GM12875 (cell line): Measurements from ENCODE around the gene TVP23A.
"Not testable (repeated sequence)": the region's sequence is repeated elsewhere in the genome, so short reads cannot be mapped to it uniquely, and the experiment has no call there.

Experiments
- H3K4me3 ChIP-seq: one replicate; pipeline ENCODE4 v1.5.1; 2011; ENCODE audit warnings: low read depth, low read length, control low read depth
- CTCF ChIP-seq: IDR thresholded peaks from 2 replicates; pipeline ENCODE4 v1.5.1; 2011; ENCODE audit warnings: low read depth, mild to moderate bottlenecking, control low read depth, inconsistent platforms, low read length, moderate library complexity, borderline replicate concordance; ENCODE audit not compliant: insufficient read depth

TVP23A gene

DNA sequence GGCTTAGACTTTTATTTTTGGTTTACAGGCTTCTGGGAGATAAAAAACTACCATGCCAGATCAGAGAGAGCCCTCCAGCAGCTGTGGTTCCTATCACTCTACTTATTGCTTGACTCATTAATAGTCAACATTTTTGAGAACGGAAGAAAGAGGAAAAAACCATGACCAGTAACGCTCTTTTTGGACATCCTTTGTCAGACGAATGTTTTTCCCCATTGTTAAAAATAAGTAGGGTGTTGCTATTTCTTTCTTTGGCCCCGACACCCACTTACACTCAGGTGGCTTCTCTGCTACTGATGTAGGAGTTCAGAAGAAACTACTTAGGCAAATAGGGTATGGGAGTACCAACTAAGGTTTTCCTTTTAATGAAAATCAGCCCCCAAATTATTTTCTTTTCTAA is 27.5 kb downstream of the TVP23A start:
- no peak for TF ChIP-seq CTCF
- H3K4me3 ChIP-seq = no peak overlapping the region

- H3K4me3 ChIP-seq = not testable (repeated sequence)
Observed at GRCh38 chr16:10788630-10789029, 30.0 kb downstream of the TVP23A start.

DNA sequence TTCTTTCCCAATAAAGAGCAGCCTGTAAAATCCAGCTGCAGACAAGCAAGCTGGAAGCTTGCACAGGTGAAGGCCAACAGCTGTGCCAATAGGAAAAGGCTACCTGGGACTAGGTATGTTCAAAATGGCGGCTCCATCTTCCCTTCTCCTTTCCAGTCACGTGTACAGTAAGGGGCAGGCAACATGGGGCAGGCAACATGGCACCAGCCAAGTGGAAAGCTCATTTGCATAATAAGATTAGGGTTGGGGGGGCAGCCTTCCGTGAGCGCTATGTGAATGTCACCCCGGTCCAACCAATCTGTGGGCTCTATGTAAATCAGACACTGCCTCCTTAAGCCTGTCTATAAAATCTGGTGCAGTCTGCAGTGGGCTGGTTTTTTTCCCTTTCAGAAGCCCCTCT is 31.3 kb downstream of the TVP23A start:
- H3K4me3 ChIP-seq = no peak overlapping the region
- no peak for TF ChIP-seq CTCF

GRCh38 chr16:10782628-10783027 is 36.0 kb downstream of the TVP23A start:
- TF ChIP-seq CTCF = no peak
- H3K4me3 ChIP-seq = no peak overlapping the region

DNA sequence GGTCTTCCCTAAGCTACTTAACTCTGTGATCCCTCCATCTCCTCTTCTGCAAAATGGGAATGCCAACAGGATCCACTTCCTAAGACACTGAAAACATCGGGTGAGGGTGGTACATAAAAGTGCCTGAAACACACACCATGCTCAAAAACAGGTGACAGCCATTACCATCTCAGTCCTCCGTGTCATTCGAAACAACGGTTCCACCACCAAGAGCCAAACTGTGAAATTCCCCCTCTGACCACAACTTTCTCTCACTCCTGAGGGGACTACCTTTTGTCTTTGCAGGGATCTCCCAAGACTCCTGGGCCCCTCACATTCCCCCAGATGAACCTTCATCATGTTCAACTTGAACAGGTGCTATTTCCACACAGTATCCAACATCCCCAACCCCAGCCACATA is 38.0 kb downstream of the TVP23A start:
- H3K4me3 ChIP-seq = no peak overlapping the region
- TF ChIP-seq CTCF = no peak

GRCh38 chr16:10779908-10780307 is 38.7 kb downstream of the TVP23A start:
- not testable (repeated sequence) for H3K4me3 ChIP-seq

- TF ChIP-seq CTCF = no peak
- H3K4me3 ChIP-seq = no peak overlapping the region
Observed at GRCh38 chr16:10777356-10777755, 41.2 kb downstream of the TVP23A start.

- H3K4me3 ChIP-seq = not testable (repeated sequence)
Observed at GRCh38 chr16:10776923-10777322, 41.7 kb downstream of the TVP23A start.

DNA sequence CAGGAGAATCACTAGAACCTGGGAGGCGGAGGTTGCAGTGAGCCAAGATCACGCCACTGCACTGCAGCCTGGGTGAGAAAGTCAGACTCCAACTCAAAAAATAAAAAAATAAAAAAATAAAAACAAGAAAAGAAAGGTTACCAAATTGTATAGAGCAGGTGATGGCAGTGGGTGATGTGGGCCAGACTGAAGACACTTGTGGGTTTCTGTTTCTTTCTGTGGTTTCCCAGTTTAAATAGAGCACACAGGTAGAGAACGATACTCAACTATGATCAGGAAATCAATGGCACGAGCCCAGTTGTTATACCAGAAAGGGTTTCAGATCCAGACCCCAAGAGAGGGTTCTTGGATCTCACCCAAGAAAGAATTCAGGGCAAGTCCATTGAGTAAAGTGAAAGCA is 42.3 kb downstream of the TVP23A start:
- TF ChIP-seq CTCF = no peak
- H3K4me3 ChIP-seq = no peak overlapping the region
